ENCODE measurements around the gene MARCHF10. TPM values are rescaled to one million over a fixed set of nuclear protein-coding genes. Genes with fewer than 3 reads are reported as not detected.

Gene MARCHF10
- total RNA-seq, 1 experiment from 2014 or later, result not detected

DNA sequence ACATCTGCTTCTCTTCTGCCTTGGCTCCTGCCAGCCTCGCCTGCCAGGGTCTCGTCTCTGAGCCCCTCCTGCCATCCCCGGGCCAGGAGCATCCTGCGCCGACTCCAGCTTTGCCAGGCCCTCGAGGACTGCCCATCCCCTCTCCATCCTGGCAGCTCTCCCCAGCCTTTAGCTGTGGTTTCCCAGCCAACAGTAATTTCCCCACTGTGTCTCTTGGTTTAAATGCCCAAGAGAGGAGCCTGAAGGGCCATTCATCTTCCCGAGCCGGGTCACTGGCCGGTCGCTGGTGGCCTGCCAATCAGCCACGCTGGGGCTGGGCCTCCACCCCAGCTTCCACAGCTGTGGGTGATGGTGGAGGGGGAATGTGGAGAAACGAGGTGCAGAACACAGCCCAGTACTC lies 132.9 kb downstream of the MARCHF10 start:
- POLR2A ChIA-PET, result no interaction called here
- RAD21 ChIA-PET (ENCODE audit: low non-redundant PET in 1 of 2, low total read pairs in 2 of 2, uncharacterized antibody in 2 of 2, unreplicated experiment in 2 of 2), result no interaction called here
- TF ChIP-seq YY1 (IDR thresholded peaks at IDR 0.05; ENCODE audit: extremely low read depth, insufficient replicate concordance, low read depth, low read length) (no peak), ELF1 (IDR thresholded peaks at IDR 0.05; ENCODE audit: borderline replicate concordance, low read depth) (no peak), ZFX (IDR thresholded peaks at IDR 0.05) (no peak), POLR2A (IDR thresholded peaks at IDR 0.05; ENCODE audit: borderline replicate concordance, extremely low read depth, insufficient read depth, insufficient read length) (no peak), EGR1 (IDR thresholded peaks at IDR 0.05; ENCODE audit: low read depth) (no peak), SP1 (IDR thresholded peaks at IDR 0.05; ENCODE audit: low read depth) (no peak), EZH2phosphoT487 (IDR thresholded peaks at IDR 0.05; ENCODE audit: borderline replicate concordance) (no peak), TCF7L2 (IDR thresholded peaks at IDR 0.05; ENCODE audit: borderline replicate concordance, extremely low read depth, insufficient read depth, insufficient read length) (no peak), JUND (IDR thresholded peaks at IDR 0.05) (no peak), SRF (IDR thresholded peaks at IDR 0.05; ENCODE audit: low read depth) (no peak), POLR2AphosphoS5 (IDR thresholded peaks at IDR 0.05; ENCODE audit: low read depth, low read length) (no peak), CEBPB (IDR thresholded peaks at IDR 0.05; ENCODE audit: low read depth) (no peak), SIN3A (IDR thresholded peaks at IDR 0.05; ENCODE audit: low read depth) (no peak)
- TF ChIP-seq, protein P1, sequence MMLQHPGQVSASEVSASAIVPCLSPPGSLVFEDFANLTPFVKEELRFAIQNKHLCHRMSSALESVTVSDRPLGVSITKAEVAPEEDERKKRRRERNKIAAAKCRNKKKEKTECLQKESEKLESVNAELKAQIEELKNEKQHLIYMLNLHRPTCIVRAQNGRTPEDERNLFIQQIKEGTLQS (IDR thresholded peaks at IDR 0.05), result no peak
- TF ChIP-seq, protein P2, sequence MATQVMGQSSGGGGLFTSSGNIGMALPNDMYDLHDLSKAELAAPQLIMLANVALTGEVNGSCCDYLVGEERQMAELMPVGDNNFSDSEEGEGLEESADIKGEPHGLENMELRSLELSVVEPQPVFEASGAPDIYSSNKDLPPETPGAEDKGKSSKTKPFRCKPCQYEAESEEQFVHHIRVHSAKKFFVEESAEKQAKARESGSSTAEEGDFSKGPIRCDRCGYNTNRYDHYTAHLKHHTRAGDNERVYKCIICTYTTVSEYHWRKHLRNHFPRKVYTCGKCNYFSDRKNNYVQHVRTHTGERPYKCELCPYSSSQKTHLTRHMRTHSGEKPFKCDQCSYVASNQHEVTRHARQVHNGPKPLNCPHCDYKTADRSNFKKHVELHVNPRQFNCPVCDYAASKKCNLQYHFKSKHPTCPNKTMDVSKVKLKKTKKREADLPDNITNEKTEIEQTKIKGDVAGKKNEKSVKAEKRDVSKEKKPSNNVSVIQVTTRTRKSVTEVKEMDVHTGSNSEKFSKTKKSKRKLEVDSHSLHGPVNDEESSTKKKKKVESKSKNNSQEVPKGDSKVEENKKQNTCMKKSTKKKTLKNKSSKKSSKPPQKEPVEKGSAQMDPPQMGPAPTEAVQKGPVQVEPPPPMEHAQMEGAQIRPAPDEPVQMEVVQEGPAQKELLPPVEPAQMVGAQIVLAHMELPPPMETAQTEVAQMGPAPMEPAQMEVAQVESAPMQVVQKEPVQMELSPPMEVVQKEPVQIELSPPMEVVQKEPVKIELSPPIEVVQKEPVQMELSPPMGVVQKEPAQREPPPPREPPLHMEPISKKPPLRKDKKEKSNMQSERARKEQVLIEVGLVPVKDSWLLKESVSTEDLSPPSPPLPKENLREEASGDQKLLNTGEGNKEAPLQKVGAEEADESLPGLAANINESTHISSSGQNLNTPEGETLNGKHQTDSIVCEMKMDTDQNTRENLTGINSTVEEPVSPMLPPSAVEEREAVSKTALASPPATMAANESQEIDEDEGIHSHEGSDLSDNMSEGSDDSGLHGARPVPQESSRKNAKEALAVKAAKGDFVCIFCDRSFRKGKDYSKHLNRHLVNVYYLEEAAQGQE (IDR thresholded peaks at IDR 0.05; ENCODE audit: low read depth), result no peak
- TF ChIP-seq, protein P3, sequence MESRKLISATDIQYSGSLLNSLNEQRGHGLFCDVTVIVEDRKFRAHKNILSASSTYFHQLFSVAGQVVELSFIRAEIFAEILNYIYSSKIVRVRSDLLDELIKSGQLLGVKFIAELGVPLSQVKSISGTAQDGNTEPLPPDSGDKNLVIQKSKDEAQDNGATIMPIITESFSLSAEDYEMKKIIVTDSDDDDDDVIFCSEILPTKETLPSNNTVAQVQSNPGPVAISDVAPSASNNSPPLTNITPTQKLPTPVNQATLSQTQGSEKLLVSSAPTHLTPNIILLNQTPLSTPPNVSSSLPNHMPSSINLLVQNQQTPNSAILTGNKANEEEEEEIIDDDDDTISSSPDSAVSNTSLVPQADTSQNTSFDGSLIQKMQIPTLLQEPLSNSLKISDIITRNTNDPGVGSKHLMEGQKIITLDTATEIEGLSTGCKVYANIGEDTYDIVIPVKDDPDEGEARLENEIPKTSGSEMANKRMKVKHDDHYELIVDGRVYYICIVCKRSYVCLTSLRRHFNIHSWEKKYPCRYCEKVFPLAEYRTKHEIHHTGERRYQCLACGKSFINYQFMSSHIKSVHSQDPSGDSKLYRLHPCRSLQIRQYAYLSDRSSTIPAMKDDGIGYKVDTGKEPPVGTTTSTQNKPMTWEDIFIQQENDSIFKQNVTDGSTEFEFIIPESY (IDR thresholded peaks at IDR 0.05; ENCODE audit: extremely low read depth, insufficient replicate concordance, low read length), result no peak
- TF ChIP-seq, protein P4, sequence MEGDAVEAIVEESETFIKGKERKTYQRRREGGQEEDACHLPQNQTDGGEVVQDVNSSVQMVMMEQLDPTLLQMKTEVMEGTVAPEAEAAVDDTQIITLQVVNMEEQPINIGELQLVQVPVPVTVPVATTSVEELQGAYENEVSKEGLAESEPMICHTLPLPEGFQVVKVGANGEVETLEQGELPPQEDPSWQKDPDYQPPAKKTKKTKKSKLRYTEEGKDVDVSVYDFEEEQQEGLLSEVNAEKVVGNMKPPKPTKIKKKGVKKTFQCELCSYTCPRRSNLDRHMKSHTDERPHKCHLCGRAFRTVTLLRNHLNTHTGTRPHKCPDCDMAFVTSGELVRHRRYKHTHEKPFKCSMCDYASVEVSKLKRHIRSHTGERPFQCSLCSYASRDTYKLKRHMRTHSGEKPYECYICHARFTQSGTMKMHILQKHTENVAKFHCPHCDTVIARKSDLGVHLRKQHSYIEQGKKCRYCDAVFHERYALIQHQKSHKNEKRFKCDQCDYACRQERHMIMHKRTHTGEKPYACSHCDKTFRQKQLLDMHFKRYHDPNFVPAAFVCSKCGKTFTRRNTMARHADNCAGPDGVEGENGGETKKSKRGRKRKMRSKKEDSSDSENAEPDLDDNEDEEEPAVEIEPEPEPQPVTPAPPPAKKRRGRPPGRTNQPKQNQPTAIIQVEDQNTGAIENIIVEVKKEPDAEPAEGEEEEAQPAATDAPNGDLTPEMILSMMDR (IDR thresholded peaks at IDR 0.05 in 2 of 3, conservative IDR thresholded peaks at IDR 0.05 in 1 of 3; ENCODE audit: borderline replicate concordance in 1 of 3, insufficient read depth in 1 of 3, low read depth in 2 of 3, low read length in 2 of 3), result no peak
- ATAC-seq (no peak), DNase-seq (ENCODE audit: low read depth, low spot score) (no peak)
- H3K4me1 ChIP-seq (ENCODE audit: control insufficient read depth in 1 of 2, insufficient read depth in 2 of 2, low read length in 2 of 2), result peaks cover 9 to 14% of the 10 kb centered on the region in 2 experiments; a peak in 3 of 4 replicates
- CTCF ChIA-PET, result no interaction called here
- H3K4me2 ChIP-seq (ENCODE audit: low read length), result no peak overlapping the region
- no peaks in the 10 kb centered on the region for H3K27me3 ChIP-seq (ENCODE audit: insufficient read depth, low read length)
- intact Hi-C loops (cut with micrococcal nuclease), result loop anchor here (10.0 kb wide), 1 partner anchor 410 kb away; no protein-coding TSS in a partner anchor
- no peak overlapping the region for H2AFZ ChIP-seq (ENCODE audit: low read depth, low read length, poor library complexity, severe bottlenecking)
- H3K9me2 ChIP-seq (ENCODE audit: insufficient read depth), result no peaks in the 10 kb centered on the region
- H3K9me3 ChIP-seq (ENCODE audit: control insufficient read depth in 1 of 2, insufficient read depth in 1 of 2, low read depth in 1 of 2, low read length in 2 of 2), result no peaks in the 10 kb centered on the region
- no peaks in the 10 kb centered on the region for H3K79me2 ChIP-seq (ENCODE audit: insufficient read depth, low read length)
- no peak overlapping the region for H3K27ac ChIP-seq (ENCODE audit: low read depth, low read length)
- H4K20me1 ChIP-seq (ENCODE audit: insufficient read depth), result no peaks in the 10 kb centered on the region
- no TSS peak for BruUV-seq (replicated peaks)
- no peak overlapping the region for H3K9ac ChIP-seq (ENCODE audit: low read length)
- H3K36me3 ChIP-seq (ENCODE audit: control insufficient read depth in 1 of 2, insufficient read depth in 2 of 2, low read length in 2 of 2), result no peaks in the 10 kb centered on the region
- no peak overlapping the region for H3K4me3 ChIP-seq (replicated peaks in 1 of 2; ENCODE audit: low read depth in 1 of 2, low read length in 2 of 2)
